ENCODE measurements around the gene VAMP8.
"Not testable (repeated sequence)": the region's sequence is repeated elsewhere in the genome, so short reads cannot be mapped to it uniquely, and the experiment has no call there.

The VAMP8 gene

GRCh38 chr2:85595301-85596025, 18.1 kb downstream of the VAMP8 start, which contains the start of gene RNF181:
Gene RNF181 (plus strand): TSS chr2:85595745. CDS start chr2:85595764, 19 bp downstream.
- in situ Hi-C loops (cut with HindIII; ENCODE audit: low sequenced_read_pairs), result no loop called here

DNA sequence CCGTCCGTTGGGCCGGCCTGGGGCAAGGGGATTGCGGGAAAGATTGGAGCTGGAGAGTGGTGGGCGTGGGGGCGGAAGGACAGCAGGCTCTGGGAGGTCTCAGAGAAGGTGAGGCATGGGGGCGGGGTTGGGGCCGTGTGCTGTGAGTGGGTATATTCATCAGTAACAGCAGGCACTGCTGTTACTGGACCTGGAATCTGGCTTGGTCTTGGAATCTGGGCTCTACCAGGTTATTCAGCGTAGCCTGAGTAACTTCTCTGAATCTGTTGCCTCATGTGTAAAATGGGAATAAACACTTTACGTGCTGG, 18.6 kb downstream of the VAMP8 start:
- in situ Hi-C loops (cut with HindIII; ENCODE audit: low sequenced_read_pairs), result no loop called here

DNA sequence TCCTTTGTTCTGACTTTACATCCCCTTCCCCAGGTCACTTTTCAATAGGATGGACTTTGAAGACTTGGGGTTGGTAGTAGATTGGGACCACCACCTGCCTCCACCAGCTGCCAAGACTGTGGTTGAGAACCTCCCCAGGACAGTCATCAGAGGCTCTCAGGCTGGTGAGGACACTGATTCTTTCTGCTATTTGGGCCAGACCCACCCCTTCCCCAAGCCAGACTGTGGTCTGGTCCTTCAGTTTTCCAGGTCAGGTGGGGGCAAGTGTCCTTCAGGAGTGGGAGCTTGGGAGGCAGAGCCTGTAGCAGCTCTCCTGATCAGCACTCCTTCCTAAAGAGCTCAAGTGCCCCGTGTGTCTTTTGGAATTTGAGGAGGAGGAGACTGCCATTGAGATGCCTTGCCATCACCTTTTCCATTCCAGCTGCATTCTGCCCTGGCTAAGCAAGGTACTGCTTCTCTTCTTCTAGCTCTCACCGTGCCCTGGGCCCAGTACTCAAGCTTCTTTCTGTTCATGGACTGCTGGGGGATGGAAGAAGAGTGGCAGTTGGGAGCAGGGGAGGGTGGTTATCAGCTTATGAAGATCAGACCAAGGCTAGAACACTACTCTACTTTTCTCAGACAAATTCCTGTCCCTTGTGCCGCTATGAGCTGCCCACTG, 19.2 kb downstream of the VAMP8 start:
- in situ Hi-C loops (cut with HindIII; ENCODE audit: low sequenced_read_pairs), result no loop called here

GRCh38 chr2:85597241-85597640, 19.9 kb downstream of the VAMP8 start:
- in situ Hi-C loops (cut with HindIII; ENCODE audit: low sequenced_read_pairs), result no loop called here

GRCh38 chr2:85598594-85599340, 21.4 kb downstream of the VAMP8 start:
- in situ Hi-C loops (cut with HindIII; ENCODE audit: low sequenced_read_pairs), result no loop called here

GRCh38 chr2:85599468-85600234, 22.3 kb downstream of the VAMP8 start:
- in situ Hi-C loops (cut with HindIII; ENCODE audit: low sequenced_read_pairs), result no loop called here

GRCh38 chr2:85600235-85600575, 22.8 kb downstream of the VAMP8 start:
- in situ Hi-C loops (cut with HindIII; ENCODE audit: low sequenced_read_pairs), result no loop called here

DNA sequence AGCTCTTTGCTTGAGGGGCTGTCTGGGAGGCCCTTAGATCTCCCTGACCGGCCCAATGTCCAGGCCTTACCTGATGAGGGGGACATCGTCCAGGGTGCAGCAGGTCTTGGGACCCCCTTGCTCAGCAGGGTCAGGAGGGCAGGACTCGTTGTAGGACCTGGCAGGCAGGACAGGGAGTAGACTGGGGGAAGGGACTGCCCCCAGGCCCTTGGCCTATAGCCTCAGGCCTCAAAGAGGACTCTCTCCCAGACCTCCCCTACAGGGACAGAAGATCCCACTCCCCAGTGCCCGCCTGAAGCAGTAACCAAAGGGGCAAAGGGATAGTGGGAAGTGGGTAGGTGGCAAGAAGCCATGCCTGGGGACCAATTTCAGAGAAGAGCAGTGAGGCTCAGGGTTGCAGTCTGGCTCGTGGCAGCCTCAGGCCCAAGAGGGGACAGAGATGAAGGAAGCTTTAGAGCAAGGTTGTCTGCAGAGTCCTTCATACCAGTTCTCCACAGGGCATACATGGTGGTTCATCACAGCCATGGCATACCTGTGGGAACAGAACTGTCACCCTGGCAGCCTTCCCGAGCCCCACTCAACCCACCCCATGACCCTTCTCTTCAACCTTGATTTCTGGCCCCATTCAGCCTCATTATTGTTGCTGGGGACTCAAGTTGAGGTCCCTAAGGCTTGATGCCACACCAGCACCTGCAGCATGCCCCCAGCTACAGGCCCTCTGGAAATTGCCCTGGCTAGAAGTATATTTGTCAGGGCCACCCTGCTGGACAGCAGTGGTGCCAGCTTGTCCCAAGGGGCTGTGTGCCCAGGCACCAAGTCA, 23.8 kb downstream of the VAMP8 start:
- in situ Hi-C loops (cut with HindIII; ENCODE audit: low sequenced_read_pairs), result no loop called here

DNA sequence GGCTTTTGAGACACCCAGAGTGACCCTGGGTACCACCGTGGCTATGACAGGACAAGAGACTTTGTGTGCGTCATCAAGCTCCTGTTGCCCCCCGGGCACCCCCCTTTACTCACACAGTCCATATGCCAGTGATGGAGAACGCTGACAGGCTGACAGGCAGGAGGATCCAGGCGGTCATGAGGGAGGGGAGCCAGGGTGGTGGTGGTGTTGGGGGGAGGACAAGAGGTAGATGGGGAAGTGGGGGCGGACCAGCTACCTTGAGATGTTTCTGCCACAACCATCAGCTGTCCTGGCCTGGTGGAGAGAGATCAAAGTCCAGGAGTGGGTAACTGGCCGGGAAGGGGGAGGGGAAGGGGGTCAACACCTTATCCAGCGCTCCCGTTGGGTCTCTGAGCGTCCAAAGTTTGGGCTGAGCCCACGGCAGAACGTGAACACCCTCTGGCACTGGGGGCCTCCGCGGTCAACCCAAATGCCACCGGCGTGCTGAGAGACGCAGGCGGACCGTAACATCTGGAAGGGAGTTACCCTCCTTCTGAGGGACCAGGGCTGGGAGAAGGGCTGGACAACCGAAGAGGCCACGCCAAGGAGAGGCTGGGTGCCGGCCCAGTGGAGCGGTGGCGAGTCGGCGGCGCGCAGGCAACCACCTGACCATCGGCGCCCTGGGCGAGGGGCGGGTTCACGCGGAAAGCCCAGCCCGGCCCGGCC, 24.5 kb downstream of the VAMP8 start:
- in situ Hi-C loops (cut with HindIII; ENCODE audit: low sequenced_read_pairs), result no loop called here

- in situ Hi-C loops (cut with HindIII; ENCODE audit: low sequenced_read_pairs), result no loop called here
These were observed 25.3 kb downstream of the VAMP8 start, which contains the start of gene TMEM150A for GRCh38 chr2:85602476-85603234. Gene TMEM150A (minus strand): TSS chr2:85602698. CDS start chr2:85601948, 750 bp downstream.

- in situ Hi-C loops (cut with HindIII; ENCODE audit: low sequenced_read_pairs), result not testable (repeated sequence)
These were observed 26.7 kb downstream of the VAMP8 start for GRCh38 chr2:85604133-85604444.

DNA sequence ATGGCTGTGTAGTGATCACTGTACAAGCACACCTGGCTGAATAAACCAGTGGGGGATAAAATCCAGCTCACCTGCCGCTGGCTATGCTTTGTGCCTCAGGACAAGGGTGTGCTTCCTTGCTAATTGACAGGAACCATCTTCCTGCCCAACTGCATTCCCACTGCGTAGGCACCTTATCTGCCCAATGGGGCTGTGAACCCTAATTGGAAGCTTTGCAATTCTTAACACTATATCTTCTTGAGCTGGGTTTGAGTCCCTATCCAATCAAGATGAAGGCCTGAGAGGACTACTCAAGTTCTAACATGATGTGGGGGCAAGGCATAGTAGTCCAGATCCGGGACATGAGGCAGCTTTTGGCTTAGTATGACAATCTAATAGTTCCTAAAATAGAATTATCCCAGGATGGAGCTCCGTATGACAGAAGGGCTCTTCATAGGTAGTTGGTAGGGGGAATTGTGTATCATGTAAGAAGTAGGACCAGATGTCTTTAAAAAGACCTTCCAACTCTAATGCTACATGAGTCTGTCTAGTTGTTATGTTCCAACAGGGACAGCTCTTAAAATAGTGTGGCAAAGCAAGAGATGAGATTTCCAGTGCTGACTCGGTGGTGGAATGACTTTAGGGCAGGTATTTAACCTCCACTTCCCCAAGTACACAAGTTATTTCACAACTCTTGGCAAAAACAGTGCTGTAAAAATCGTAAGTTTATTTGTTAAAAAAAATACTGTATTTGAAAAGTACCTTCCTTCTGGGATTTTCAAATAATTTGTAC, 27.4 kb downstream of the VAMP8 start:
- in situ Hi-C loops (cut with HindIII; ENCODE audit: low sequenced_read_pairs), result no loop called here

DNA sequence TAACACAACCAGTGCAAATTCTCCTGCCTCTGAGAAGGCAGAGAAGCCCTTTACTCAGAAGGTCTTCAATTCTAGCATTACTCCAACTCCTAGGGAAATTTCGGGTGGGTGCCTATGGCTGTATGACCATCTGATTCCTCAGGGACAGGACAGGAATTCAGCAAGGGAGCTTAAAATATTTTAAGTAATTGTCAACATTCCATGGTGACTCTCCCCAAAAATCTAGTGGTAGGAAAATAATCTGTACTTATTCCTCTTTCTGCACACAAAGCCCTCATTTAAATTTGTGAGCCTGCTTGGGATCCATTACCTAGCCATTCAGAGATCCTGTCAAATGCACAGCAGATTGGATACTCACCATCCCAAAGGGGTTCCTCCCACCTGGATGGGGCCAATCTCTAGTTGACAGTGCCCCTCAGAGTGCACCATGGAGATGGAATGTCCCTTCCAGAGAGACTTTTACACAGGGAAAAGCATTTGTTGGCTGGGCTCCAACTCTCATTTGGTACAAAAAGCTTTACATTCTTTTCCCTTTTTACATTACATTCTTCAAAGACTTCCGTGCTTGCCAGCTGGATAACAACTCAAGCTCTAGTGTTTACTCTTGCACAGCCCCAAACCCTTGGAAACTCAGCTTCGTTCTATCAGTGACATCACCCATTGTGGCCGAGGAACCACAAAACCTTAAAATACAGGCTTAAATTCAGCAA, 28.2 kb downstream of the VAMP8 start:
- in situ Hi-C loops (cut with HindIII; ENCODE audit: low sequenced_read_pairs), result no loop called here

DNA sequence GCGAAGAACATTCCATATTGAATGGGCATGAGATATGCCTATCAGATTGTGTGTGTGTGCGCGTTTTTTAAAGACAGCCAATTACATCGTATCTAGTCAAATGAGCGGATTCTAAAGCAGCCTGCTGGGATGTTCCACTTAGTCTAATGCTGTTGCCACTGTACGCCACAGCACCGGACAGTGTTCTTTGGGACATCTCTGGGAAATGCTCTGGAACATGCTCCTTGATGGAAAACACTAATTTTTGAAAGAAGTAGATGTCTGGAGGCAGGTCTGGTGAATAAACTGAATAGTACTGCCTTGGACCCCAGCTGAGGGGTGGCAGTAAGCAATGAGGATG, 28.7 kb downstream of the VAMP8 start:
- in situ Hi-C loops (cut with HindIII; ENCODE audit: low sequenced_read_pairs), result no loop called here

- in situ Hi-C loops (cut with HindIII; ENCODE audit: low sequenced_read_pairs), result no loop called here
These were observed 30.2 kb downstream of the VAMP8 start for GRCh38 chr2:85607268-85608215.

GRCh38 chr2:85611217-85611704, 33.9 kb downstream of the VAMP8 start:
- in situ Hi-C loops (cut with HindIII; ENCODE audit: low sequenced_read_pairs), result no loop called here
